GM12892 (cell line): ENCODE measurements around the gene RUNDC3A.
"Not testable (repeated sequence)": the region's sequence is repeated elsewhere in the genome, so short reads cannot be mapped to it uniquely, and the experiment has no call there.

Experiments
- DNase-seq: peaks from one replicate; pipeline ENCODE4 v3.0.0; 2011; ENCODE audit not compliant: insufficient read length
- FAIRE-seq: peaks from 2 replicates; lab custom pipeline; 2011; peaks lifted over from hg19 to GRCh38; lab: Jason Lieb, UNC
- POLR2A ChIP-seq: IDR thresholded peaks from 2 replicates; pipeline ENCODE4 v1.6.1; 2011; ENCODE audit warnings: low read depth, low read length, control low read depth
- POLR2AphosphoS5 ChIP-seq: IDR thresholded peaks from 2 replicates; pipeline ENCODE4 v1.6.1; 2011; ENCODE audit warnings: low read depth, low read length, control low read depth
- TAF1 ChIP-seq: IDR thresholded peaks from 2 replicates; pipeline ENCODE4 v1.6.1; 2011; ENCODE audit warnings: low read depth, mild to moderate bottlenecking, control low read depth, low read length, borderline replicate concordance

Gene RUNDC3A

GRCh38 chr17:44338702-44339101, 30.3 kb downstream of the RUNDC3A start:
- no peak for TF ChIP-seq POLR2A
- TF ChIP-seq POLR2AphosphoS5 = no peak
- no peak for TF ChIP-seq TAF1
- no peak for DNase-seq
- FAIRE-seq = no peak

GRCh38 chr17:44340553-44340952, 32.2 kb downstream of the RUNDC3A start:
- not testable (repeated sequence) for DNase-seq, FAIRE-seq

- DNase-seq = no peak
- TF ChIP-seq POLR2A (no peak), TAF1 (no peak), POLR2AphosphoS5 (no peak)
- FAIRE-seq = no peak
These were observed 35.3 kb downstream of the RUNDC3A start for GRCh38 chr17:44343510-44344209.

GRCh38 chr17:44344939-44345453, 36.6 kb downstream of the RUNDC3A start, which contains the start of gene GRN:
Gene GRN (plus strand): TSS chr17:44345302. CDS start chr17:44349165, 3,863 bp downstream.
- DNase-seq (peak; percentile 89), FAIRE-seq (peak; percentile 97)
- peak; percentile 82 for TF ChIP-seq POLR2AphosphoS5
- TF ChIP-seq TAF1 = 0 out of 2 replicates have a peak, but pooled peaks have one; percentile 27
- peak; percentile 88 for TF ChIP-seq POLR2A

- TF ChIP-seq POLR2AphosphoS5 = no peak
- TF ChIP-seq POLR2A = peak; percentile 7; the same call in 1 of the 2 replicates
- FAIRE-seq = peak; percentile 46
These were observed 37.1 kb downstream of the RUNDC3A start for GRCh38 chr17:44345454-44346026.

GRCh38 chr17:44346064-44346844, 37.9 kb downstream of the RUNDC3A start:
- peak; percentile 71 for FAIRE-seq
- DNase-seq = no peak

More at GRCh38 chr17:44345454-44346026, 37.1 kb downstream of the RUNDC3A start:
- DNase-seq = no peak

GRCh38 chr17:44347206-44348055, 39.0 kb downstream of the RUNDC3A start:
- not testable (repeated sequence) for DNase-seq
- FAIRE-seq = peak; percentile 58

More at GRCh38 chr17:44346064-44346844, 37.9 kb downstream of the RUNDC3A start:
- TF ChIP-seq TAF1 (no peak), POLR2AphosphoS5 (no peak), POLR2A (no peak)

- TF ChIP-seq TAF1 = no peak
- no peak for TF ChIP-seq POLR2A
- peak; percentile 54; the same call in 1 of the 2 replicates for TF ChIP-seq POLR2AphosphoS5
- peak; percentile 68 for DNase-seq
- FAIRE-seq = peak; percentile 92
These were observed 40.0 kb downstream of the RUNDC3A start for GRCh38 chr17:44348234-44348987.

GRCh38 chr17:44348988-44349364, 40.6 kb downstream of the RUNDC3A start:
- FAIRE-seq (no peak), DNase-seq (no peak)
- TF ChIP-seq POLR2AphosphoS5 (no peak), POLR2A (no peak), TAF1 (no peak)

- FAIRE-seq = no peak
- TF ChIP-seq TAF1 (no peak), POLR2A (no peak), POLR2AphosphoS5 (no peak)
- DNase-seq = no peak
These were observed 41.2 kb downstream of the RUNDC3A start for GRCh38 chr17:44349553-44350070.
